ENCODE measurements around the gene UBR4.
"Not testable (repeated sequence)": the region's sequence is repeated elsewhere in the genome, so short reads cannot be mapped to it uniquely, and the experiment has no call there.

UBR4 gene

GRCh38 chr1:19190468-19190867, 19.6 kb downstream of the UBR4 start:
- DNase-seq (ENCODE audit: low read depth): no peak

GRCh38 chr1:19189270-19189669, 20.8 kb downstream of the UBR4 start:
- no peak for DNase-seq (ENCODE audit: low read depth)

- DNase-seq (ENCODE audit: low read depth): no peak
These were observed 22.2 kb downstream of the UBR4 start for GRCh38 chr1:19187852-19188251.

- DNase-seq (ENCODE audit: low read depth): no peak
These were observed 24.1 kb downstream of the UBR4 start for GRCh38 chr1:19186001-19186400.

GRCh38 chr1:19182223-19182622, 27.8 kb downstream of the UBR4 start:
- DNase-seq (ENCODE audit: low read depth): no peak

- DNase-seq (ENCODE audit: low read depth): not testable (repeated sequence)
These were observed 29.8 kb downstream of the UBR4 start for GRCh38 chr1:19180265-19180657.

- DNase-seq (ENCODE audit: low read depth): no peak
These were observed 30.3 kb downstream of the UBR4 start for GRCh38 chr1:19179597-19180264.

GRCh38 chr1:19178734-19179398, 31.2 kb downstream of the UBR4 start:
- no peak for DNase-seq (ENCODE audit: low read depth)

GRCh38 chr1:19177811-19178210, 32.3 kb downstream of the UBR4 start:
- DNase-seq (ENCODE audit: low read depth): no peak

GRCh38 chr1:19169642-19170041, 40.4 kb downstream of the UBR4 start:
- no peak for DNase-seq (ENCODE audit: low read depth)

GRCh38 chr1:19167140-19167539, 42.9 kb downstream of the UBR4 start:
- no peak for DNase-seq (ENCODE audit: low read depth)

- no peak for DNase-seq (ENCODE audit: low read depth)
These were observed 44.0 kb downstream of the UBR4 start for GRCh38 chr1:19166066-19166465.

- no peak for DNase-seq (ENCODE audit: low read depth)
These were observed 44.6 kb downstream of the UBR4 start for GRCh38 chr1:19165501-19165900.

GRCh38 chr1:19164274-19165015, 45.6 kb downstream of the UBR4 start:
- DNase-seq (ENCODE audit: low read depth): no peak

GRCh38 chr1:19163261-19163660, 46.8 kb downstream of the UBR4 start:
- no peak for DNase-seq (ENCODE audit: low read depth)

GRCh38 chr1:19160831-19161230, 49.2 kb downstream of the UBR4 start:
- no peak for DNase-seq (ENCODE audit: low read depth)

- no peak for DNase-seq (ENCODE audit: low read depth)
These were observed 52.4 kb downstream of the UBR4 start for GRCh38 chr1:19157653-19158052.

- no peak for DNase-seq (ENCODE audit: low read depth)
These were observed 53.4 kb downstream of the UBR4 start for GRCh38 chr1:19156676-19157075.

- no peak for DNase-seq (ENCODE audit: low read depth)
These were observed 55.2 kb downstream of the UBR4 start for GRCh38 chr1:19154876-19155275.

GRCh38 chr1:19153169-19153568, 56.9 kb downstream of the UBR4 start:
- no peak for DNase-seq (ENCODE audit: low read depth)

- DNase-seq (ENCODE audit: low read depth): no peak
These were observed 58.5 kb downstream of the UBR4 start for GRCh38 chr1:19151537-19151936.

- no peak for DNase-seq (ENCODE audit: low read depth)
These were observed 60.3 kb downstream of the UBR4 start for GRCh38 chr1:19149736-19150135.

- DNase-seq (ENCODE audit: low read depth): no peak
These were observed 69.6 kb downstream of the UBR4 start for GRCh38 chr1:19140465-19140864.

Measured in stimulated activated CD4-positive, alpha-beta T cell treated with anti-CD3 and anti-CD28 coated beads, Interleukin-2, amount 100 ng/mL, for 4 hours (primary cell).